Bone marrow (tissue), 2 donors: ENCODE measurements around the gene FHOD3.
"Not testable (repeated sequence)": the region's sequence is repeated elsewhere in the genome, so short reads cannot be mapped to it uniquely, and the experiment has no call there.

Experiments
- DNase-seq, 2 donors: peaks; one replicate each; lab custom pipeline; 2025; lab: John Stamatoyannopoulos, UW

The FHOD3 gene

GRCh38 chr18:36451454-36452251 lies 154.1 kb downstream of the FHOD3 start:
- DNase-seq: no peak

GRCh38 chr18:36454245-36454644 lies 156.7 kb downstream of the FHOD3 start:
- DNase-seq: no peak

DNA sequence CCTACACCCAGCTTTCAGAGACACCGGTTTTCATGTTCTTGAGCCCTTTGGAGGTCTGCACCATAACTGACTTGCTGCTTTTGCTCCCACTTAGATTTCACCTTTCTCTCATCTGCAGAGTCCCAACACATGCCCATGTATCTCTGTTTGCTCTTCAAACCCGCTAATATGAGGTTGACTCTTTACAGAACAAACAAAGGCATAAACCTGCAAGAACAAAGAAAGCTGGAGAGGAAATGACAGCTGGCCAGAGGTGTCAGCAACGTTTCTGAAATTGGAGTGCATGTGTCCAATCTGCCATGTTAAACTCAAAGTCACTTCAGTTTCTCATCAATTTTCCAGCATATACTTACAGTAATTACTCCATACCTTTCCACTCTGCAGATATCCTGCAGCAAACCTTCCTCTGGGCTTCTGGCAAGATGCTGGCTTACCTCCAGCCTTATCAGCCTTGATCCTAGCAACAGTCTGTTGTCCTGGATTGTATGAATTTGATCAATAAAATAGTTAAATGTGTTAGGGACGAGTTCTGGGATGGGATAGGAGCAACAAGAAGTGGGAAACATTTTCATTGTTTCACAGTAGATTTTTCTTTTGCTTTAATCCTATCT lies 157.4 kb downstream of the FHOD3 start:
- no peak for DNase-seq

- no peak for DNase-seq
Observed at GRCh38 chr18:36455931-36456330, 158.4 kb downstream of the FHOD3 start.

DNA sequence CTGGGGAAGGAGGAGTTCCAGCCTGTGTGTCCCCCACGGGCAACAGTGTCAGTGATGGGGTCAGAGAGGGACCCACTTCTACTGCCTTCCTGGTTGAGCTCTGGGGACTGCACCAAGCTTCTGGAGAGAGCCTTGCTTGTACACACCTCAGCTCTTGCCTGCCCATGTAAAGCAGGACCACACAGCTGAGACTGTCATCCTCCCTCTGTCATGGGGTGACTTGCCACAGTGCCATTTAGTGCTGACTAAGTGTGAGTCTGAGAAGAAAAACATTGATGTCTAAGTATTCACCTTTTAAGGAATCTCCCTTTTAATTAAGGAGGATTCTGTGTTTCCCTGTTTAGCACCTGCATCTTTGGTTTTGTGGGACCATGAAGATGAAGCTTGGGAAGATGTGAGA lies 159.1 kb downstream of the FHOD3 start:
- no peak for DNase-seq

- DNase-seq: no peak
Observed at GRCh38 chr18:36457683-36458082, 160.2 kb downstream of the FHOD3 start.

GRCh38 chr18:36458306-36458705 lies 160.8 kb downstream of the FHOD3 start:
- no peak for DNase-seq

- no peak for DNase-seq
Observed at GRCh38 chr18:36459203-36459602, 161.7 kb downstream of the FHOD3 start.

DNA sequence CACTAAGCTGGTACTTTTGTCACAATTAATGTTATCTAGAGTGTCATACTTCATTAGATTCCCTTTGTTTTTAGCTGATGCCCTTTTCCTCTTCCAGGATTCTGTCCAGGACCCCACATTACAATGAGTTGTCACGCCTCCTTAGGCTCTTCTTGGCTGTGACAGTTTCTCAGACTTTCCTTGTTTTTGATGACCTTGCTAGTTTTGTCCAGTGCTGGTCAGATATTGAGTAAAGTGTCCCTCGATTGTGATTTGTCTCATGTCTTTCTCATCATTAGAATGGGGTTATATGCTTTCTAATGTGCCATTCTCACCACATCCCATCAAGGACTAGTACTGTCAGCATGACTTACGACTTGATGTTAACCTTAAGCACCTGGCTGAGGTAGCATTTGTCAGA lies 162.3 kb downstream of the FHOD3 start:
- DNase-seq: no peak

- no peak for DNase-seq
Observed at GRCh38 chr18:36460324-36460850, 162.9 kb downstream of the FHOD3 start.

DNA sequence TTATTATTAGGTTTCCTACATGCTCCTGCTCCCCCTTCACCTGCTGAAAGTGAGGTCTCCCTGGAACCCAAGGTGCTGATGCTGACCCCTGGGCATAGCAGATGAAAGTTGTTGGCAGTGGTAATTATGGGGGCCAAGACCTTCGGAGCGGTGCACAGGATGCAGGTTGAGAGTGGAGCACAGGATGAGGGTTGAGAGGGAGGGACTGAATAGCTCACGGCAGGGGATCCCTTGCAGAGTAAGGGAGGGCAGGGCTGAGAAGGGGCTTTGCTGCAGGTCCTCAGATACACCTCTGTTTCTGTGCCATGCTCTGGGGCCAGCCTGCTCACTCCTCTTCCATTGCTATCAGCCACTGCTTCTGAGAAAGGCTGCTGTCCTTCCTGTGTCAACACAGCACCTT lies 163.3 kb downstream of the FHOD3 start:
- no peak for DNase-seq

- no peak for DNase-seq
Observed at GRCh38 chr18:36461551-36461987, 164.1 kb downstream of the FHOD3 start.

- not testable (repeated sequence) for DNase-seq
Observed at GRCh38 chr18:36463516-36463915, 166.0 kb downstream of the FHOD3 start.

GRCh38 chr18:36464126-36464651 lies 166.7 kb downstream of the FHOD3 start:
- no peak for DNase-seq

- no peak for DNase-seq
Observed at GRCh38 chr18:36465276-36465675, 167.8 kb downstream of the FHOD3 start.

DNA sequence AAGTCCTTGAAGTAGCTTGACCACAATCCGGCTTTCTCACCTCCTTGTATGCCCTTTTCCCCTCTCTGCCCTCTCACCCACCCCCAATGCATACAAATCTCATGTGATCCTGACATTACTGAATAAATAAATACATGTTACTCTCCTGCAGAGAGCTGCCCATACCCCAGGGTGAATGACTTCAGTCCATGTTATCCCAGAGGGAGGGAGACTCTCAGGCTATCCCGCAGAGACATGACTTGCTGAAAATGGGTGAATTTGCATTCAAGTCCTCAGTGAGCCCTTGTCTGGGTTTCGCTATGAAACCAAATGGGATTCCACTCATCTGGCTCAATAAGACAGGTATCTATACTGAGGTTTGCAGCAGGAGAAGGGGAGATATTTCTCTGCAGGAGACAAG lies 168.5 kb downstream of the FHOD3 start:
- DNase-seq: no peak

DNA sequence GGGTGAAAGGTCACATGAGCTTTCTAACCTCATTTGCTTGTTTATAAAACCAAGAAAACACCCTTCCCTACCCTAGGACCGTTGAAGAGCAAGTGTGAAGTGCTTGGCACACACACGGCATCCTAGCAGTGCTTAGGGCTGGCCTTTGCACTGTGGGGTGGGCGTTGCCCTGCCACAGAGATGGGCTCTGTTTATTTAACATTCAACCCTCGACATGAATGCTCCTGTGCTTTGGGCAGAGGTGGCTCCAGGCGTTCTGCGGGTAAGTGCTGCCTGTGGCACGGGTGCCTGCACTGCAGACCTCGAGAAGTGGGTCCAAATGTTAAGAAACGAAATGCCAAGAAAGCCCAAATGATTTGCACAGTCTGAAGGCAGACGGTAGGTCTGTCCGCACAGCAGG lies 170.1 kb downstream of the FHOD3 start:
- DNase-seq: no peak

DNA sequence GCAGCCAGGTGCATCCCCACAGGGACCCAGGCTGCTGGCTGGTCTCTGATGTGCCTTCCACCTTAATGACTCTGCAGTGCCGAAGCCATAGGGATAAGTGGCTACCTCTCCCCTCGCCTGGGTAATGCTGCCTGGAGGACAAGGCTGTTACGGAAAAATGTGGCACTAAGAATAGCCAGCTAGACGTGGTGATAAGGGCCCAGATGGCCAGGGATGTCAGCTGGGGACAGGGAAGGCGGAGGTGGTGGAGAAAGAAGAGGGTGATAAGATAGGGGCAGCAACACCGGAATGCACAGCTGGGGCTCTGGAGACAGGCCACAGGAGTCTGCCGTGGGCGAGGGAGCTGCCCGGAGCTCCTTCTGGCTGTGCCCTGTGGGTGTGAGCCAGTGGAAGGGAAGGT lies 170.6 kb downstream of the FHOD3 start:
- DNase-seq: no peak

- no peak for DNase-seq
Observed at GRCh38 chr18:36469461-36469860, 171.9 kb downstream of the FHOD3 start.

DNA sequence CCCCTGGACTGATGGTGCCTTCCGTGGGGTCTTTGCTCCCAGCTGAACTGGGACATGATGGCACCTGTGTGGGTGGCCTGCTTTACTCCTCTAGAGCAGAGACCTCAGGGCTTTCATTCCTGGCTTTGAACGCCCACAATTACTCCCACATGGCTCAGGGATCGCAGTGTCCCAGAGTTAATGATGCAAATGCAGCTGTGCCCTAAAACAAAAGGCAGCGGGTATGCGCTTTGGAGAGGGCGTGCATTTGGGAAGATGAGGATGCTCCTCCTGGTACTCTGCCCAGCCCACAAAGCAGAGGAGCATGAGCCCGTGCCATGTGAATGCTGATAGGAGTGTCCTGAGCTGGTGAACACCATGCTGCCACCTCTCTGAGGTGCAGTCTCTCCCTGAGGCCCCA lies 173.4 kb downstream of the FHOD3 start:
- no peak for DNase-seq

GRCh38 chr18:36471393-36471792 lies 173.9 kb downstream of the FHOD3 start:
- no peak for DNase-seq

DNA sequence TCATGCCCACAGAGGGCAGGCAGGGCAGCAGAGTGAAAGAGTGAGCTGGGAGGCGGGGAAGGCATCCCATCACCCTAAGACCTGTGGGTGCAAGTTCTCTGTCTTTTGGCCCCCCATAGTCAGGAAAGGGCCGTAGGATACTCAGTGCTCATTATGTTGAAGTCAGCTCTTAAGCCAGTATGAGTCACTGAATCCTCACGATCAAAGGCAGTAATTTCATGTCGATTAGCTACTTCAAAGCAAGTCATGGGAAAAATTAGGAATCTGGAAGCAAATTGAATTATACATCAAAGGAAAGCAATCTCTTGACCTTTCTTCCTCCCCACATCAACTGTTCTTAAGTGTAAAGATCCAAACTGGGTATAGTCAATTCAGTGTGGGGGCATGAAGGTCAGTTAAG lies 178.9 kb downstream of the FHOD3 start:
- no peak for DNase-seq

- no peak for DNase-seq
Observed at GRCh38 chr18:36477776-36478175, 180.3 kb downstream of the FHOD3 start.
